Measurements from ENCODE around the gene GNAZ.
"Not testable (repeated sequence)": the region's sequence is repeated elsewhere in the genome, so short reads cannot be mapped to it uniquely, and the experiment has no call there.

The GNAZ gene

DNA sequence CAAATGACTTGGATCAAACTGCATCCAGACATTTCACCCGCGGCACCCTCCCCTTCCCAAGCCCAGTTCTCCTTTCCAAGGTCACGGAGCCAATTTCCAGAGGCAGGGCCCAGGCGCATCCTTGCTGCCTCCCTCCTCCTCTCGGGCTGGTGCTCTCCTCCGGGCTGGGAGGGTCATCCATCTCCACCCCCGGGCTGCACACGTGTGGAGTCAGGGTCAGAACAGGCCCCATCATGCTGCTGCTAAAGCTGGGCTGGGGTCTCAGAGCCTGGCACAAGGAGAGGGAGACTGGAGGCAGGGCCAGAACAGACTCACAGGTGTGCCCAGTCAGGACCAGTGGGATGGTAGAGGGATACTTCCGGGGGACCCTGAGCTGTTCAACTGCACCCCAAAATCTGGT, 57.5 kb downstream of the GNAZ start:
- Mint-ChIP-seq H3K36me3 (no peaks in the 10 kb centered on the region), H3K27ac (no peak overlapping the region), H3K4me1 (peaks cover 7% of the 10 kb centered on the region), H3K27me3 (no peaks in the 10 kb centered on the region), H3K4me3 (no peak overlapping the region), H3K9me3 (no peaks in the 10 kb centered on the region)
- no peak for ATAC-seq

DNA sequence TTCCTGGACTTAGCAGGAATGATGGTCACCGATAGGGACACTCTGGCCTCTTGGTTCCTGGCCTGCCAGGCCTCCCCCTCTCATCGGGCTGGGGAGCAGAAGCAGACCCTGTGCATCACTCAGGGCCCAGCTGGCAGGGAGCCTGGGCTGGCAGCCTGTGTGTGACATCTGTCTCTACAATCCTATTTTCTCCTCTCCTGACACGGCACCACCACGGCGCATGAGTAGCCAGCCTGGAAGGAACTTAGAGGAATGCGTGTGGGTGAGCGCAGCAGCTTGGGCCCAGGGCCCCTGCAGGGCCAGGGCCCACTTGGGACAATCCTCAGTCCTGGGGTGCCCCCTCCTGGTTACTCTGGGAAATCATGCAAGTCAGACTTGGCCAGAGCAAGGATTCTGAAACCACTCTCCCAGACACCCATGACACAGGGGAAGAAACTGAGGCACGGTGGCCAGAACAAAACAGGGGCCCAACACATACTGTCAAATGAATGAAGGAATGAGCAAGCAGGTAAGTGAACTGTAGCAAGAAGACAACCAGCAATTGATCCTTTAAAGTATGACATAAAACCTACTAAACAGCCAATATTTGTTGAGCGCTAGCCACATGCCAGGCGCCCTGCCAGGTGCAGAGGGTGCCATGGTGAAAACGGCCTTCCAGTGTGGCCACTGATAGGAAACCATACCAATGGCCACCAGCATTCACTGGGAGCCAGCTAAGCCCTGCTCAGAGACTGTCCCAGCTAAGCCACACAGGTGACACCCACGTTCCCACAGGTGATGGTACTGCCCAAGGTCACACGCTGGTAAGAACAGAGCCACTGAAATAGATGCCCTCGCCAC, 58.2 kb downstream of the GNAZ start:
- Mint-ChIP-seq H3K4me1 (peaks cover 7% of the 10 kb centered on the region), H3K27me3 (no peaks in the 10 kb centered on the region), H3K9me3 (no peaks in the 10 kb centered on the region), H3K36me3 (no peaks in the 10 kb centered on the region), H3K27ac (no peak overlapping the region), H3K4me3 (no peak overlapping the region)
- ATAC-seq: peak; percentile 79

DNA sequence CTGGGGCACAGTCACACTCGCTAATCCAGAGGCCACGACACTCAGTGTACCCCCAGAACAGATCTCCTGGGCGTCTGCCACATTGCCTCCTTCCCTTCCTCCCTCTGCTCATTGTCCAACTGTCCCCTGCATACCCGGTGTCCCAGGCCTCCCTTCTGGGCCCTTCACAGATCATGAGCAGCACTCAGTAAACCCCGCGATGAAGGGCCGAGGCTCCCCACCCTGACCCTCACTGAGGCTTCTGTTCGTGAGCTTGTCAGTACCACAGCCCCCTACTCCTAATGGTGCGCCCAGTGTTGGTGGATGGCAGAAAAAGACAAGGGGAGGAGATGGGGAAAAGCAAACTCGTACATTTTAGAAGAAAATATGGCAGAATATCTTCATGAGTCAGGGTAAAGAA, 58.8 kb downstream of the GNAZ start:
- Mint-ChIP-seq H3K27me3 (no peaks in the 10 kb centered on the region), H3K27ac (no peak overlapping the region), H3K4me3 (no peak overlapping the region), H3K4me1 (peaks cover 7% of the 10 kb centered on the region), H3K36me3 (no peaks in the 10 kb centered on the region), H3K9me3 (no peaks in the 10 kb centered on the region)
- no peak for ATAC-seq

DNA sequence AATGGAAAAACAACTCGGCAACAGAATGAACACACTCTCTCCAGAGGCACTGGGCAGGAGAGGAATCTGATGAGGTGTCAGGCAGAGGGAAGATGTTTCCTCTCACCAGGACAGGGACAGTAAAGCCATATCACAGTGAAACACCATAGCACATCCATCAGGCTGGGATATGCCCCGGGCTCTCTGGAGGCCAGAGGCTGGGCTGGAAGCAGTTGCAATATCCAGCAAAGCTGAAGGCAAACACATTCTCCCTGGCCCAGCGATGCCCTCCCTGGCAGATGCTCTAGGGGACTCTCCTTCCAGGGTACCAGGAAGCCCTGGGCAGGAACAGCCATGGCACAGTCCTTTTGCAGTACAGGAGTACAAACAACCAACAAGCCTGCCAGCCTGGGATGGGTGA, 60.4 kb downstream of the GNAZ start:
- no peak overlapping the region for H3K27ac Mint-ChIP-seq
- no peaks in the 10 kb centered on the region for H3K27me3 Mint-ChIP-seq
- ATAC-seq: no peak
- peaks cover 7% of the 10 kb centered on the region for H3K4me1 Mint-ChIP-seq
- no peaks in the 10 kb centered on the region for H3K36me3 Mint-ChIP-seq
- no peaks in the 10 kb centered on the region for H3K9me3 Mint-ChIP-seq
- no peak overlapping the region for H3K4me3 Mint-ChIP-seq

DNA sequence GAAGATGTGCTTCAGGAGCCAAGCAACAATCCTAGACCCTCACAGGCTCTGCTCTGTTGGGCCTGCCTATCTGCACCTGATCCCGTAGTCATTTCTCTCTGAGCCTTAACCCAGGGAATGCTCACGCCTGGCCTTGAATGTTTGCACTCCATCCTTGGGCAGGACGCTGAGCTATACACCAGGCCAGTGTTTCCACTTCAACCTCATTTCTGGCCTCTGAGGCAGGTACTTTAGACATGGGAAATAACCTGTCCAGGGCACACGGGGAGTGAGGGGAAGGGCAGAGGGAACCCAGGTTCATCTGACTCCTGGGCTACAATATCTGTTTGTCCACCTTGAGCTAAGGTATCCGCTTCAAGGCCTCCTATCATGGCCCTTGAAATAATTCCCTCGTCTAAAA, 61.6 kb downstream of the GNAZ start:
- Mint-ChIP-seq H3K4me1 (peaks cover 17% of the 10 kb centered on the region), H3K27ac (no peak overlapping the region), H3K9me3 (no peaks in the 10 kb centered on the region), H3K4me3 (no peak overlapping the region), H3K27me3 (no peaks in the 10 kb centered on the region), H3K36me3 (no peaks in the 10 kb centered on the region)
- no peak for ATAC-seq

DNA sequence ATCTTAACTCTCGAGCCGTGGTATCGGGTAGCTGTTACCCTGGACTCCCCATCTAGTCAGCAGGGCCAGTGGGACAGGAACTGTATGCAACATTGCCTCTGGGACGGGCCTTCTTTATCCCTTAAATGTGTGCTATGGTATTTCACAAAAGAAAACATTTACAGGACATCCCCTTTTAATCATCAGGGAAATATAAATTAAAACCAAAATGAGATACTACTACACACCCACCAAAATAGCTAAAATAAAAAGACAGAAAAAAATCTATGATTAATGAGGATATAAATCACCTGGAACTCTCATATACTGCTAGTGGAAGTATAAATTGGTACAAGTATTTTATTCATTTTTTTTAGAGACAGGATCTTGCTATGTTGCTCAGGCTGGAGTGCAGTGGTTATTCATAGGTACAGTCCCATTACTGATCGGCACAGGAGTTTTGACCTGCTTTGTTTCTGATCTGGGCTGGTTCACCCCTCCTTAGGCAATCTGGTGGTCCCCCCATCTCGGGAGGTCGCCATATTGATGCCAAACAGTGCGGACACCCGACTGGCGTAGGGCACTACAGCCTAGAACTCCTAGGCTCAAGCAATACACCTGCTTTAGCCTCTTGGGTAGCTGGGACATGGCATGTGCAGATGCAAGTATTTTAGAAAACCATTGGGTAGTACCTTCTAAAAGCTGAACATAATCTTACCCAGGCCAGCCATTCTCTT, 62.2 kb downstream of the GNAZ start:
- Mint-ChIP-seq H3K4me1 (peaks cover 23% of the 10 kb centered on the region), H3K4me3 (no peak overlapping the region), H3K9me3 (no peaks in the 10 kb centered on the region), H3K27me3 (no peaks in the 10 kb centered on the region), H3K36me3 (no peaks in the 10 kb centered on the region), H3K27ac (no peak overlapping the region)
- ATAC-seq: no peak

DNA sequence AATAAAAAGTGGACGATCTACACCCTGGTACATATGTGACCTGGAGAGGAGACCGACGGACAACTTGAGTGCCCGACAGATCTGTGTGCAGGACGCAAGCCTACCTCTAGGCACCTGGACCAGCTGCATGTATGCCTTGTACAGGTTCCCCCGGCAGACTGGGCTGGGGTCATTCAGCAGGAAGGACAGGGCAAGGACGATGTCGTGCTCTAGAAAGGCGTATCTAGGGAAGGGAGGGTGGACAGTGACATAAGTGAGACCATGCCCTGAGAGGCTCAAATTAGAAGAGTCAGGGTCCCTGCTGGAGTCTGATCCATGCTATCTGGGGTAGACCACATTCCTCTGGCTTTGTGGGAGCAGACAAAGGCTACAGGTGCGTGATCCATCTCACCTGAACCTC, 63.6 kb downstream of the GNAZ start:
- no peak overlapping the region for H3K27ac Mint-ChIP-seq

DNA sequence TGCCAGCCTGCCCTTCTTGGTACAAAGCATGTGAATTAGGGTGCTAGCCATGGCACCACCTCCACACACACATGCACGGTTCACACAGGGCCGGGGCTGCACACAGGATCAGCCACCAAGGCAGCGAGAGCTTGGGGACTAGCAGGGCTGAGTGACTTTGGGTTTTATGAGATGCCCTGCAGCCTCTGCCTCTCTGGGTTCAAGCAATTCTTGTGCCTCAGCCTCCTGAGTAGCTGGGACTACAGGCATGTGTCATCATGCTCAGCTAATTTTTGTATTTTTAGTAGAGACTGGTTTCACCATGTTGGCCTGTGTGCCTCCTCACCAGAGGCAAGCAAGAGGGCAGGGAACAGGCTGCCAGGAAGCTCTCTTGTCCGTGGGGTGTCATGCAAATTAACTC, 66.7 kb downstream of the GNAZ start:
- Mint-ChIP-seq H3K27ac (peak overlapping the region; percentile 81), H3K4me1 (peaks cover 40% of the 10 kb centered on the region)
- H3K4me3 Mint-ChIP-seq, H3K27me3 Mint-ChIP-seq, H3K36me3 Mint-ChIP-seq, H3K9me3 Mint-ChIP-seq, ATAC-seq: not testable (repeated sequence)

More for the DNA sequence above, 63.6 kb downstream of the GNAZ start:
- no peaks in the 10 kb centered on the region for H3K27me3 Mint-ChIP-seq
- no peaks in the 10 kb centered on the region for H3K9me3 Mint-ChIP-seq
- no peak overlapping the region for H3K4me3 Mint-ChIP-seq
- no peak for ATAC-seq
- peaks cover 30% of the 10 kb centered on the region for H3K4me1 Mint-ChIP-seq
- H3K36me3 Mint-ChIP-seq: no peaks in the 10 kb centered on the region

DNA sequence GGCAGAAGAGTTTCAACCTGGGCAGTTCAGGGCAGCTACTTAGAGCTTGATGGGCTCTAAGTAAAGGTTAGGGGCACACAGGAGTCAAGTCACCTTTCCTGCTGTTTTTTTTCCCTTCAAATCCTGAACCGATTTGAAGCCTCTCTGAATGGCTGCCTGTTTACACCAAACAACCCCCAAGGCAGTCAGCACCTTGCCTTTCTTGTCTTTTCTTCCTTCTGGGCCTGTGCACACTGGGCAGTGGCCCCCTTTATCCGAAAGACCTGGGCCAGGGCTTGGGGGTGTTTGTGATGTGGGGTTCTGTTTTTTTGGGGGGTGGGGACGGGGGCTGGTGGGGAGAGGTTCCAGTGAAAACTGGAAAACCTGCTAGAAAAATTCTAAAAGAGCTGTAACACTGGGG, 67.1 kb downstream of the GNAZ start:
- ATAC-seq: no peak
- peak overlapping the region; percentile 81 for H3K27ac Mint-ChIP-seq
- no peaks in the 10 kb centered on the region for H3K9me3 Mint-ChIP-seq
- H3K36me3 Mint-ChIP-seq: no peaks in the 10 kb centered on the region
- H3K27me3 Mint-ChIP-seq: no peaks in the 10 kb centered on the region
- H3K4me1 Mint-ChIP-seq: peaks cover 44% of the 10 kb centered on the region
- no peak overlapping the region for H3K4me3 Mint-ChIP-seq

DNA sequence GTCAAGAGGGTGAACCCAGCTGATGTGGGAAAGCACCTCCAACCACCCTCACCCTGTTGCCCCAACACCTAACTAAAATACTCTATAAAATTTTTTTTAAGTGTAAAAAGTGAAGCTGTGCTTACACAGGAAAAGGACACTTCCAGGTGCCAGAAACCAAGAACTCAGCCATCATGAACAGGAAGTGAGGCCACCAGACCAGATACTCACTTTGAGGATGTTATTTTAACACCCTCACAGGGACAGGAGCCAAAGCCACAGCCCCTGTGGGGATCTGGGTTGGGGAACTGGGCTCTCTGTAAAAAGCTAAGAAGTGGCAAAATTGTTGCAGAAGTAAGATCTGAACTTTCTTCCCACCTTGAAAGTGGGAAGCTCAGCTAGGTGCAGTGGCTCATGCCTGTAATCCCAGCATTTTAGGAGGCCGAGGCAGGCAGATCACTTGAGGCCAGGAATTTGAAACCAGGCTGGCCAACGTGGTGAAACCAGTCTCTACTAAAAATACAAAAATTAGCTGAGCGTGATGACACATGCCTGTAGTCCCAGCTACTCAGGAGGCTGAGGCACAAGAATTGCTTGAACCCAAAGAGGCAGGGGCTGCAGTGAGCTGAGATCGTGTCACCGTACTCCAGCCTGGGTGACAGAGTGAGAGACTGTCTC, 67.7 kb downstream of the GNAZ start:
- Mint-ChIP-seq H3K27me3 (no peaks in the 10 kb centered on the region), H3K36me3 (no peaks in the 10 kb centered on the region), H3K27ac (peak overlapping the region; percentile 81), H3K9me3 (no peaks in the 10 kb centered on the region), H3K4me3 (peak overlapping the region; percentile 64), H3K4me1 (peaks cover 50% of the 10 kb centered on the region)
- peak; percentile 70 for ATAC-seq

DNA sequence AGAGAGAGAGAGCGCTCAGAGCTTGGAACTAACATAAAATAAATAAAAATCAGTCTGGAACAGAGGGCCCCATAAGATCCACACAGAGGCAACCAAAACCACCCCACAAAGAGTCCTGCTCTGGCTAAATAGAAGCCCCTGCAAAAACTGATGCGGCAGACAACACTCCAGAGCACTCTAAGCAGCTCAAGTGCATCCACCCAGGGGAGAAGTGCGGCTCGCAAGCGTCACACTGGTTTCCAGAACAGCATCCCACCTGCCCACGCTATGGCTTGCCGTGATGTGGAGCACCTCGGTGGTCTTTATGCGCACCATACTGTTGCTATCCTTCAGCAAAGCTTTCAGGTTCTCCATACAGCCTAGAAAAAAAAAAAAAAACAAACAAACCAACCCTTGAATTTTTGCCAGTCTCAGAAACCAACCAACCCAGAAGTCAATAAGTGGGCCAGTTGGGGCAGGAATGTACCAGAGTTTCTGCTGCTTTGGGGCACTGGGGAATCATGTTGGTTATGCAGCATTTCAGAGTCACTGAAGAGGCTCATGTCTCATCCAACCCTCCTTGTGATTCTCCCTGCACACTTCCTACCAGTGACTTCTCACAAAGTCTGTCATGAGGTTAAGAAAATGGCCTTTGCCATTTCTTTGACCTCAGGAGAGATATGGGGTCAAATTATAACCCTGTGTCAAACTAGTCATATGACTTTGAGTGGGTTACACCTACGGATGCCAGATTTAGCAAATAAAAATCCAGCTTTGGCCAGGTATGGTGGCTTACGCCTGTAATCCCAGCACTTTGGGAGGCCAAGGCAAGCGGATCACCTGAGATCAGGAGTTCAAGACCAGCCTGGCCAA, 68.5 kb downstream of the GNAZ start:
- Mint-ChIP-seq H3K9me3 (no peaks in the 10 kb centered on the region), H3K36me3 (no peaks in the 10 kb centered on the region), H3K4me3 (no peak overlapping the region), H3K4me1 (peaks cover 56% of the 10 kb centered on the region), H3K27ac (peak overlapping the region; percentile 81), H3K27me3 (no peaks in the 10 kb centered on the region)
- ATAC-seq: no peak

DNA sequence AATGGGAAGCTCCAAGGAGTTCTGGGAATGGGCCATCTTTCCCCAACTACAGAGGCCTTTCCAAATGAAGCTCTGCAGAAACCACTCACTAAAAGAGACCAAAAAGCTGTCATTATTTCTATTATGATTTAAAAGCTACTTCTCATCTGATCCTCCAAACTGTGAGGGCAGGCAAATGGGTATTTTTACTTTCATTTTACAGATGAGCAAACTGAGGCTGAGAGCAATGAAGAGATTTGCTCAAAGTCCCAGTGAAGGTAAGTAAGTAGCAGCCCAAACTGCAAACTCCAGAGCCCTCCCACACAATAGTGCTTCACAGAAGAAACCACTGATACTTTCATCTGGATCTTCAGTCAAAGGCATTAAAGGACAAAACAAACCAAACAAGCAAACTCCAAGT, 70.1 kb downstream of the GNAZ start:
- Mint-ChIP-seq H3K27me3 (no peaks in the 10 kb centered on the region), H3K4me3 (no peak overlapping the region), H3K36me3 (no peaks in the 10 kb centered on the region), H3K27ac (no peak overlapping the region), H3K4me1 (peaks cover 71% of the 10 kb centered on the region), H3K9me3 (no peaks in the 10 kb centered on the region)
- no peak for ATAC-seq

DNA sequence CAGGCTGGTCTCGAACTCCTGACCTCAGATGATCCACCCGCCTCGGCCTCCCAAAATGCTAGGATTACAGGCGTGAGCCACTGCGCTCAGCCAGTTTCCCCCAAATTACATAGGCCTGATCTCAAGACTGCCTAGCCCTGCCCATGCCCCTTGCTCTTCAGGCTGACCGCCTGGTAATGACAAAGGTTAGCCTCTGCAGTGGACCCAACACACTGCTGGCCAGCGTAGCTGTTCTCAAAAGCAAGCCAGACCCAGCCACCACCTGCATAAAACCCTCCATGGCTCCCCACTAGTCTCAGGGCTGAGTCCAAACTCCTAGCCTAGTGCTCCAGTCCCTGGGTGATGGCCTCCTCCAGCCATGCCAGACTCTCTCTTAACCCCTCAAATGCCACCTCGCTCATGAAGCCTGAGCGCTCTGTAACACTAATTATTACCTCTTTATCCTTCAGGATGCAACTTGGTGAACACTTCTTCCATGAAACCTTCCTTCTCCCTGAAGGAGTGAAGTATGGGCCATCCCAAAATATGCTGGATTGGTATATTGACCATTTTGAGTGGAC, 72.3 kb downstream of the GNAZ start:
- no peaks in the 10 kb centered on the region for H3K9me3 Mint-ChIP-seq
- H3K36me3 Mint-ChIP-seq: no peaks in the 10 kb centered on the region
- H3K27me3 Mint-ChIP-seq: no peaks in the 10 kb centered on the region
- H3K4me1 Mint-ChIP-seq: peaks cover 73% of the 10 kb centered on the region
- peak overlapping the region; percentile 69 for H3K4me3 Mint-ChIP-seq
- no peak for ATAC-seq
- H3K27ac Mint-ChIP-seq: peak overlapping the region; percentile 67

DNA sequence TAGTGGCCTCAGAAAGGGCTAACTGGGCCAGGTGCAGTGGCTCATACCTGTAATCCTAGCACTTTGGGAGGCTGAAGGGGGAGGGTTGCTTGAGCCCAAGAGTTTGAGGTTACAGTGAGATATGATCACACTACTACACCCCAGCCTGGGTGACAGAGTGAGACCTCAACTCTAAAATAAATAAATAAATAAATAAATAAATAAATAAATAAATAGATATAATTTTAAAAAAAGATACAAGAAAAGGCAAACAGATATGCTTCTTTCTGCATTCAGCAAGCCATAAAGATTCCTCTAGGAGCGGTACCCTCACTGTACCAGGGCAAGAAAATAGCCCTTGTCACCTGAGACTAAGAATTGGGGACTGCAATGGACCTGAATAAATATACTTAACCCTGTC, 72.8 kb downstream of the GNAZ start:
- no peaks in the 10 kb centered on the region for H3K27me3 Mint-ChIP-seq
- H3K27ac Mint-ChIP-seq: peak overlapping the region; percentile 67
- H3K4me3 Mint-ChIP-seq: peak overlapping the region; percentile 69
- no peaks in the 10 kb centered on the region for H3K36me3 Mint-ChIP-seq
- peaks cover 68% of the 10 kb centered on the region for H3K4me1 Mint-ChIP-seq
- ATAC-seq: no peak
- no peaks in the 10 kb centered on the region for H3K9me3 Mint-ChIP-seq

DNA sequence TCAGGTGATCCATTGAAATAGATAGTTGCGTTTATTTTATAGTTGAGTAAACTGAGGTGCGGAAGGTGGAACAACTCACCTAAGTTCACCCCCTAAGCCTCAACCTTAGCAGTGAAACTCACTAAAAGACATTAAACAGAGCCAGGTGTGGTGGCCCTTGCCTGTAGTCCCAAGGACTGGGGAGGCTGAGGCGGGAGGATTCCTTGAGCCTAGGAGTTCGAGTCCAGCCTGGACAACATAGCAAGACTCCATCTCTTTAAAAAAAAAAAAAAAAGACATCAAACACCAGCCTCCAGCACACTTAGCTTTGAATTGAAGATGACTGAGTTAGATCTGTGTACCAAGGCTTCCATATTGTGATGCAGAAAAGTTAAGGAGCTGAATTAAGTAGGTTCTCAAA, 74.1 kb downstream of the GNAZ start:
- H3K27me3 Mint-ChIP-seq: no peaks in the 10 kb centered on the region
- no peaks in the 10 kb centered on the region for H3K36me3 Mint-ChIP-seq
- peak overlapping the region; percentile 69 for H3K27ac Mint-ChIP-seq
- H3K9me3 Mint-ChIP-seq: no peaks in the 10 kb centered on the region
- H3K4me3 Mint-ChIP-seq: no peak overlapping the region
- peaks cover 58% of the 10 kb centered on the region for H3K4me1 Mint-ChIP-seq
- no peak for ATAC-seq

Data from stimulated activated memory B cell treated with anti-CD40 and anti-IgM and Interleukin-4, amounts not matched to agents 10 μg/mL and 1 μg/mL and 100 μg/mL, for 72 hours (primary cell).